Esophagus squamous epithelium (tissue), 5 donors: ENCODE measurements around the gene WDR18. TPM values are rescaled to one million over a fixed set of nuclear protein-coding genes. Genes with fewer than 3 reads are reported as not detected.
A peak's percentile ranks its signal among the peaks of the same experiment; 100 is the strongest.

ENCODE experiments used
- DNase-seq: peaks from one replicate; lab custom pipeline; 2025; lab: John Stamatoyannopoulos, UW
- H3K27ac ChIP-seq, 4 donors: fragments of 200-600 bp; sonication (generic); one replicate each; pipeline ENCODE4 v1.5.1; 2016 to 2019; ENCODE audit warnings: mild to moderate bottlenecking in 1 of 4
- H3K27me3 ChIP-seq, 4 donors: fragments of 200-600 bp; sonication (generic); 1 replicate in 3 of 4; 2 replicates in 1 of 4; pipeline versions ENCODE4 v1.5.1 to v1.6.0; 2017 to 2021; ENCODE audit warnings: antibody characterized with exemption in 1 of 4
- H3K36me3 ChIP-seq, 3 donors: fragments of 200-600 bp; sonication (generic); one replicate each; pipeline ENCODE4 v1.5.1; 2016 to 2019
- H3K4me1 ChIP-seq, 3 donors: fragments of 200-600 bp; sonication (generic); one replicate each; pipeline ENCODE4 v1.5.1; 2017 to 2019
- H3K4me3 ChIP-seq, 4 donors: fragments of 200-600 bp; sonication (generic); 1 replicate in 3 of 4; 2 replicates in 1 of 4; pipeline ENCODE4 v1.5.1; 2016 to 2019; ENCODE audit warnings: mild to moderate bottlenecking in 2 of 4, moderate library complexity in 1 of 4
- H3K9me3 ChIP-seq, 3 donors: fragments of 200-600 bp; sonication (generic); one replicate each; pipeline ENCODE4 v1.5.1; 2016 to 2019
- CTCF ChIP-seq, 6 experiments: fragments of 450-650 bp in 4 of 6; fragments of 200-600 bp in 2 of 6; sonication (generic) in 2 of 6; IDR thresholded peaks; one replicate each; pipeline ENCODE4 v1.5.1; 2016 to 2019; ENCODE audit warnings: antibody characterized with exemption in 6 of 6, mild to moderate bottlenecking in 4 of 6, moderate library complexity in 4 of 6
- POLR2A ChIP-seq, 4 donors: fragments of 450-650 bp; IDR thresholded peaks; one replicate each; pipeline ENCODE4 v1.6.1; 2017; ENCODE audit warnings: antibody characterized with exemption in 4 of 4, mild to moderate bottlenecking in 4 of 4, moderate library complexity in 3 of 4
- WGBS, 2 donors: methylation state at CpG; one replicate each; pipeline ENCODE4 v1.1.5; 2018; 5-methylcytosine and 5-hydroxymethylcytosine counted together
- intact Hi-C: fragments of 100-400 bp; cut with DNase I; formaldehyde crosslinking; loops from one replicate; pipeline ENCODE4 v1.15.0; 2022
- total RNA-seq, 4 donors: library from RNA; depleted of rRNA; stranded (reverse); fragments of >200 nt; gene quantifications; one replicate each; pipeline ENCODE4 v1.1.0, GENCODE V29; 2016
- donor health status: DM: yes; HTN: yes; CAD: no.

The WDR18 gene
- total RNA-seq, 4 donors from 2014 or later = 28.2 to 70.1 (median 53.0) TPM

GRCh38 chr19:966485-967088, 17.6 kb upstream of the WDR18 start:
- Histone ChIP-seq H3K36me3 (peaks cover 16 to 77% (median 18%) of the 10 kb centered on the region in 3 donors), H3K4me3 (no peak overlapping the region), H3K27ac (no peak overlapping the region), H3K9me3 (peaks cover 0 to 11% (median 7%) of the 10 kb centered on the region in 3 donors), H3K4me1 (no peaks in the 10 kb centered on the region), H3K27me3 (no peaks in the 10 kb centered on the region)
- intact Hi-C loops = no loop called here
- whole genome bisulfite sequencing, 2 donors = 79 to 84% methylated on average over 5 to 9 of the region's 17 CpGs
- DNase-seq = no peak
- TF ChIP-seq POLR2A (IDR thresholded peaks at IDR 0.05) (no peak), CTCF (IDR thresholded peaks at IDR 0.05) (no peak)

- Histone ChIP-seq H3K9me3 (peaks cover 0 to 11% (median 7%) of the 10 kb centered on the region in 3 donors), H3K4me1 (no peaks in the 10 kb centered on the region), H3K36me3 (peaks cover 10 to 62% (median 14%) of the 10 kb centered on the region in 3 donors), H3K27ac (no peak overlapping the region), H3K27me3 (no peaks in the 10 kb centered on the region), H3K4me3 (no peak overlapping the region)
- WGBS, 2 donors = 91 to 100% methylated on average over 4 to 13 of the region's 14 CpGs
- no peak for DNase-seq
- intact Hi-C loops = loop anchor here (10.0 kb wide), 1 partner anchor 206 kb away; no protein-coding TSS in a partner anchor
- peak in 3 of 6 experiments; percentile 25 to 56 (median 30) for TF ChIP-seq CTCF (IDR thresholded peaks at IDR 0.05)
- no peak for TF ChIP-seq POLR2A (IDR thresholded peaks at IDR 0.05)
Observed at GRCh38 chr19:970695-971094, 13.4 kb upstream of the WDR18 start.

- WGBS, 2 donors = 88 to 93% methylated on average over 13 to 19 of the region's 24 CpGs
- peaks cover 10 to 52% (median 14%) of the 10 kb centered on the region in 3 donors for H3K36me3 ChIP-seq
- intact Hi-C loops = loop anchor here (10.0 kb wide), 1 partner anchor 207 kb away; no protein-coding TSS in a partner anchor
Observed at GRCh38 chr19:971795-972194, 12.3 kb upstream of the WDR18 start.

GRCh38 chr19:972281-972680, 11.9 kb upstream of the WDR18 start:
- H3K36me3 ChIP-seq = peaks cover 10 to 48% (median 14%) of the 10 kb centered on the region in 3 donors
- 89 to 95% methylated on average over 6 of the region's 6 CpGs for WGBS, 2 donors

More at GRCh38 chr19:971795-972194, 12.3 kb upstream of the WDR18 start:
- Histone ChIP-seq H3K4me3 (no peak overlapping the region), H3K4me1 (no peaks in the 10 kb centered on the region), H3K27ac (no peak overlapping the region), H3K27me3 (peaks cover 0 to 3% (median 0%) of the 10 kb centered on the region in 4 donors), H3K9me3 (peaks cover 0 to 11% (median 7%) of the 10 kb centered on the region in 3 donors)
- DNase-seq = no peak
- no peak for TF ChIP-seq CTCF (IDR thresholded peaks at IDR 0.05)
- TF ChIP-seq POLR2A (IDR thresholded peaks at IDR 0.05) = no peak

More at GRCh38 chr19:972281-972680, 11.9 kb upstream of the WDR18 start:
- intact Hi-C loops = loop anchor here (10.0 kb wide), 1 partner anchor 207 kb away; no protein-coding TSS in a partner anchor
- no peak overlapping the region for H3K4me3 ChIP-seq
- no peak for TF ChIP-seq CTCF (IDR thresholded peaks at IDR 0.05)
- no peak for TF ChIP-seq POLR2A (IDR thresholded peaks at IDR 0.05)
- no peak overlapping the region for H3K27ac ChIP-seq
- no peaks in the 10 kb centered on the region for H3K4me1 ChIP-seq
- H3K27me3 ChIP-seq = peaks cover 0 to 4% (median 0%) of the 10 kb centered on the region in 4 donors
- DNase-seq = no peak
- H3K9me3 ChIP-seq = peaks cover 0 to 11% (median 7%) of the 10 kb centered on the region in 3 donors
